ENCODE measurements around the gene MYCBP.
"Not testable (repeated sequence)": the region's sequence is repeated elsewhere in the genome, so short reads cannot be mapped to it uniquely, and the experiment has no call there.

The MYCBP gene, protein sequence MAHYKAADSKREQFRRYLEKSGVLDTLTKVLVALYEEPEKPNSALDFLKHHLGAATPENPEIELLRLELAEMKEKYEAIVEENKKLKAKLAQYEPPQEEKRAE

GRCh38 chr1:38873027-38873969 lies at the start of gene MYCBP:
TSS of gene MYCBP (minus strand) at chr1:38873348. CDS start at chr1:38873305, 43 bp downstream.
- DNase-seq, result peak; percentile 98

- no peak for DNase-seq
Measured at GRCh38 chr1:38919130-38919529, 46.0 kb upstream of the MYCBP start.

DNA sequence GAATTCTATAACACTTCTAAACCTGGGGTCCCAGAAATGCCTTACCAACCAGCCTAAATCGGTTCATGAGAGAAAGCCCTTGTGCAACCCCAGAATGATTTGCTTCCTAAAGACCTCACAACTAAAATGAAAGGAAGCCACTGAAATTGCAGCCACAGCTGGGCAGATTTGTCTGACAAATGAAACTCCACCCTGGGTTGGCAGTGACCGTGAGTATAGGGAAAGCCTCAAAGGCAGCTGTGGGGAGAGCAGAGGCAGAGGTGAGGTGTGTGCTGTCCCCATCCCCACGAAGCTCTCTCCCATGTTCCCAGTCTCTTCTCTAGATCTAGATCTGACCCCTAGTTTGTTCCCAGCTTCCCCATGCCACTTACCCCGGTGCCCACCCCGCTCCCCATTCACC lies 45.4 kb upstream of the MYCBP start:
- DNase-seq, result peak; percentile 34

- no peak for DNase-seq
Measured at GRCh38 chr1:38917772-38918171, 44.6 kb upstream of the MYCBP start.

DNA sequence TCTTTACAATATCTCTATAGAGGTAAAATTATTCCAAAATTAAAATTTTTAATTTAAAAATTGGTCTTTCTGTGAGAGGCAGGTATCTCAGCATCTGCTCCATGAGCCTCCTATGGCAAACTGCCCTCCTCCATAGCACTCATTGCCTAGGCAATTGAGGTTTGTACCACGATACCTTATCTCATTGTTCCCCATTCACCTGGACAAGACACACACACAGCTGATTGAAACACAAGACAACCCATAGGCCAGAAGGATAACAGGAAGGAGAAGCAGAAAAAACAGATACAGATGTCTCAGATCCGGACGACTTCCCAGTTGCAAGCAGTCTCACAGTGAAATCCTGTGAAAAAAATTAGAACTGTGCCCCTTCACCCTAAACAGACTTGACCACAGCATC lies 44.2 kb upstream of the MYCBP start:
- DNase-seq, result no peak

GRCh38 chr1:38915352-38915948 lies 42.3 kb upstream of the MYCBP start:
- DNase-seq, result no peak

DNA sequence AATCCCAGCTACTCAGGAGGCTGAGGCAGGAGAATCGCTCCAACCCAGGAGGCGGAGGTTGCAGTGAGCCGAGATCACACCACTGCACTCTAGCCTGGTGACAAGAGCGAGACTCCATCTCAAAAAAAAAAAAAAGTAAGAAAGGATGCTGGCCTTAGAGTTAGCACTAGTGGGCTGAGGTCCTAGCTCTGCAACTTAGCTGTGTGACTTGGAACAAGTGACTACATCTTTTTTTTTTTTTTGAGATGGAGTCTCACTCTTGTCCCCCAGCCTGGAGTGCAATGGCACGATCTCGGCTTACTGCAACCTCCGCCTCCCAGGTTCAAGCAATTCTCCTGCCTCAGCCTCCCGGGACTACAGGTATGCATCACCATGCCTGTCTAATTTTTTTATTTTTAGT lies 41.8 kb upstream of the MYCBP start:
- not testable (repeated sequence) for DNase-seq

DNA sequence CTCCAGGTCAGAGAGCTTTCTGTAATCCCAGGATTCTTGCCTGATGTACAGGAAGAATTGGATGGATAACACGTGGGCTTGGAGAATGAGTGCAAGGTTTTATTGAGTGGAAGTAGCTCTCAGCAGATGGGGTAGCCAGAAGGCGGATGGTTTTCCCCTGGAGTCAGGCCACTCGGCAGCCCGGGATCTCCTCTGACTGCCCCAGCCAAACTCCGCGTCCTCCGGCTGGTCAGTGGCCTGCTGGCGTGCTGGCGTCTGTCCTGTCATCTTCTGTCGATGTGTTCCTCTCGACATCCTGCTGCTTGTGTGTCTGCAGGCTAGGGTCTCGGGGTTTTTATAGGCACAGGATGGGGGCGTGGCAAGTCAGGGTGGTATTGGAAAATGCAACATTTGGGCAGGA lies 35.7 kb upstream of the MYCBP start:
- DNase-seq, result no peak

DNA sequence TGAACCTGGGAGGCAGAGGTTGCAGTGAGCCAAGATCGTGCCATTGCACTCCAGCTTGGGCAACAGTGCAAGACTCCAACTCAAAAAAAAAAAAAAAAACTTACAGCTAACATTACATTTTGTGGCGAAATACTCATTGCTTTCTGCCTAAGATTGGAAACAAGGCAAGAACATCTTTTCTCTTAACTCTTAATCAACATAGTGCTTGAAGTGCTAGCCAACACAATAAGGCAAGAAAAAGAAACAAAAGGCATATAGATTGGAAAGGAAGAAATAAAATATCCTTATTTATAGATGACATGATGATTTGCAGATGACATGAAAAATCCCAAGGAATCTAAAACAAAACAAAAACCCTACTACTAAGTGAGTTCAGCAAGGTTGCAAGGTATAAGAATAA lies 32.8 kb upstream of the MYCBP start:
- DNase-seq, result no peak

GRCh38 chr1:38899560-38899959 lies 26.4 kb upstream of the MYCBP start:
- DNase-seq, result no peak

- DNase-seq, result no peak
Measured at GRCh38 chr1:38898653-38899230, 25.6 kb upstream of the MYCBP start.

GRCh38 chr1:38896169-38896568 lies 23.0 kb upstream of the MYCBP start:
- no peak for DNase-seq

- no peak for DNase-seq
Measured at GRCh38 chr1:38892976-38893375, 19.8 kb upstream of the MYCBP start.

GRCh38 chr1:38891753-38892152 lies 18.6 kb upstream of the MYCBP start:
- no peak for DNase-seq

GRCh38 chr1:38889589-38889988 lies 16.4 kb upstream of the MYCBP start:
- no peak for DNase-seq

DNA sequence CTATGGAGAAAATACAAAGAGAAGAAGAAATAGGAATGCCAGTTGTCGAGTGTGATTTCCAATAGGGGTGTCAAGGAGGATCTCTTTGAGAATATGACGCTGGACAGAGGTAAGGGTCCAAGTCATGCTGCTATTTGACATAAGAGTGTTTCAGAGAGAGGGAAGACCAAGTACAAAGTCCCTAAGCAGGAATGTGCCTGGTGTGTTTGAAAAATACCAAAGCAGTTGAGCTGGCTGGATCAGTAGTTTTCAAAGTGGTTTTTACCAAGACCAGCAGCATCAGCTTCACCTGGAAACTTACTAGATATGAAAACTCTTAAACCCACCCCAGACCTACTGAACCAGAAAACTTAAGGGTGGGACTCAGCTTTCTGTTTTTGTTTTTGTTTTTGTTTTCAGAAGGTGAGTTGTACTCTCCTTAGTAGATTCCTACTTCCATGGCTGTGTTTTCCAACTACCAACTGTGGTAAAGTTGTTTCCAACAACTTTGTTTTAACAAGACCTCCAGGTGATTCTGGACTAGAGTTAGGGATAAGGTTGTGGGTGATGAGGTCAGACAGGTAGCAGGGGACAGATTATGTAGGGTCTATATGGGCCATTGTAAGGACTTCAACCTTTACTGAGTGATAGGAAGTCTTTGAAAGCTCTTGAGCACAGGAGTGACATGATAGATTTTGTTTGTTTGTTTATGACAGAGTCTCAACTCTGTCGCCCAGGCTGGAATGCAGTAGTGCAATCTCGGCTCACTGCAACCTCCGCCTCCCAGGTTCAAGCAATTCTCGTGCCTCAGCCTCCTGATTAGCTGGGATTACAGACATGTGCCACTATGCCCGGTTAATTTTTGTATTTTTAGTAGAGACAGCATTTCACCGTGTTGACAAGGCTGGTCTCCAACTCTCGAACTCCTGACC lies 15.5 kb upstream of the MYCBP start:
- DNase-seq, result no peak

GRCh38 chr1:38885092-38885491 lies 11.9 kb upstream of the MYCBP start:
- no peak for DNase-seq

- DNase-seq, result no peak
Measured at GRCh38 chr1:38881487-38881886, 8.3 kb upstream of the MYCBP start, which contains the start of gene GJA9. TSS of gene GJA9 (minus strand) at chr1:38881587. CDS start at chr1:38876098, 5,489 bp downstream.

GRCh38 chr1:38875811-38876210 lies 2.7 kb upstream of the MYCBP start:
- no peak for DNase-seq

DNA sequence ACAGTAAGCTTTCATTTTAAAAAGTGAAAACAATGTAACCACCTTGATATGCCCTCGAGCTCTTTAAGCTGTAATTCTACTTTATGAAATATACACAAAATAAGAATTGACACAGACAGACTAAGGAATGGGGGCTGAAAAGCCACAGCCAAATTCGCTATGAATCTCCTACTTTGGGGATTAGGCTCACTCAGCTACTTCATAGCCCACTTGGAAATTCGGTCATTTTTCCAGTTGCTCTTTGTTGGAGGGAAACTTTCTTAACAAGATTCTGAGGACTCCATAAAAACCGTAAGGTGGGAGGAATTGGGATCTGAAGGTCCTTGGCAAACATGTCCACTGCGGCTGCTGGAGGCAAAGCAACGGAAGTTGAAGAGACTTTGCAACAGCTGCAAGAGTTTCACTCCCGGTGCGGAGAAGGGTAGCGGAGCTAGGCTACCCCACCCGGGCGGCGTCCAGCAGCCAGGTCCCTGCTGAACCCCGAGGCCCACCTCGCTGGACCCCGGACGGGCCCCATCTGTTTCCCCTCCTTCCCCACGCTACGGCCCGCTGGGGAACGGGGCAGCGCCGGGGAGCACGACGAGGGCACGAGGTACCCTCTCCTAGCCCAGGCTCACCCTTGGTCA lies 634 bp downstream of the MYCBP start:
- DNase-seq, result peak; percentile 33

DNA sequence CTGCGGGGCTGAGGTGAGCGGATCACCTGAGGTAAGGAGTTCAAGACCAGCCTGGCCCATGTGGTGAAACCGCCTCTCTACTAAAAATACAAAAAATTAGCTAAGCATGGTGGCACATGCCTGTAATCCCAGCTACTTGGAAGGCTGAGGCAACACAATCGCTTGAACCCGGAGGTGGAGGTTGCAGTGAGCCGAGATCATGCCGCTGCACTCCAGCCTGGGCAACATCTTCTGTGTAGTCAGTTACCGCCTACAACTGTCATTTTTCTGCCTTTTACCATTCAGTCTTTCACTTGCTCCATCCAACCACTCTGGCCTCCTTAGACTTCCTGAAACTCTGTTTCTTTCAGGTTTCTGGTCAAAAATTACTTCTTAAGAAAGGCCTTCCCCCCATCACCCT lies 2.2 kb downstream of the MYCBP start:
- no peak for DNase-seq

DNA sequence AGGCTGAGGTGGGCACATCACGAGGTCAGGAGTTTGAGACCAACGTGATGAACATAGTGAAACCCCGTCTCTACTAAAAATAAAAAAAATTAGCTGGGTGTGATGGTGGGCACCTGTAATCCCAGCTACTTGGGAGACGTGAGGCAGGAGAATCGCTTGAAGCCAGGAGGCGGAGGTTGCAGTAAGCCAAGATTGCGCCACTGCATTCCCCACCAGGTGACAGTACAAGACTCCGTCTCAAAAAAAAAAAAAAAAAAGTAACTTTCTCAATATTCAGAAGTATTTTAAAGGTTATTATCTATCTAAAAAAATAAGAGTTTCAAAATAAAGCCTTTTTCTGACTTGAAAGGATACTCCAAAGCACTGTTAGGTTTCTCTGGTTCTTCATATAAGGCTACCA lies 5.9 kb downstream of the MYCBP start:
- no peak for DNase-seq

Measured in left hindlimb (tissue), 1 donor.